Measurements from ENCODE around the gene ZKSCAN5.
A peak's percentile ranks its signal among the peaks of the same experiment; 100 is the strongest.
"Not testable (repeated sequence)": the region's sequence is repeated elsewhere in the genome, so short reads cannot be mapped to it uniquely, and the experiment has no call there.

Gene ZKSCAN5

DNA sequence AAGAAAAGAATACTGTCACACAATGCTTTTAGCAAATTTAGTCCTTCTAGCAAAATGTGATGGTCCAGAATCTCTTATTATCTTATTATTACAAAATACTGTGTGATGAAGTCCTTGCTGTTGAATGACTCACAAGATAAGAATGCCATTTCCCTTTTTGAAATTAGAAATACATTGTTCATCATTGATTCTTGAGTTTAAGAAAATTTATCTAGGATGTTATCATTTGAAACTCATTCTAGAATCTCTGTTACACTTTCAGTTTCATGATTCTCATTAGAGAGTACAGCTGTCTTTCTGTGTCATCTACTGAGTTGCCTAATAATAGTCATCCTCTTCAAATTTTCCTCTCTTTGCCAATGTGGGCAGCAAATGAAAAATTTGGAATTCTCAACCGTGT is 9.6 kb downstream of the ZKSCAN5 start:
- Mint-ChIP-seq H3K27me3 (no peaks in the 10 kb centered on the region), H3K27ac (no peak overlapping the region), H3K9me3 (no peaks in the 10 kb centered on the region), H3K36me3 (ENCODE audit: low read depth) (peaks cover 65% of the 10 kb centered on the region), H3K4me3 (no peak overlapping the region), H3K4me1 (ENCODE audit: low read depth) (peaks cover 11% of the 10 kb centered on the region)
- no peak for DNase-seq

DNA sequence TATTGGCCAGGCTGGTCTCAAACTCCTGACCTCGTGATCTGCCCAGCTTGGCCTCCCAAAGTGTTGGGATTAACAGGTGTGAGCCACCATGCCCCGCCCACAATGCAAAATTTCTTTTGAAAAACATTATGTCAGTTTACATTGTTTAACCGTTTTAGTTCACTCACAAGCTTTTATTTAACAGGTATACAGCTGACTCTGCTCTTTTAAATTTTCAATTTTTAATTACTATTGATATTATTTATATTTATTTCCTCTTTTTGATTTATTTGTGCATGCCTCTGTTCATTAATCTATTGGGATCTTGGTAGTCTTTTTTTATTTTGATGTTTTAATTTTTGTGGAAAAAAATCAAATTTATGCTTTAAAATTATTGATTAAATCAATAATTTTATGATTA is 16.9 kb downstream of the ZKSCAN5 start:
- Mint-ChIP-seq H3K27ac (no peak overlapping the region), H3K27me3 (no peaks in the 10 kb centered on the region), H3K4me1 (ENCODE audit: low read depth) (no peaks in the 10 kb centered on the region), H3K4me3 (no peak overlapping the region), H3K9me3 (no peaks in the 10 kb centered on the region), H3K36me3 (ENCODE audit: low read depth) (peaks cover 58% of the 10 kb centered on the region)
- no peak for DNase-seq

DNA sequence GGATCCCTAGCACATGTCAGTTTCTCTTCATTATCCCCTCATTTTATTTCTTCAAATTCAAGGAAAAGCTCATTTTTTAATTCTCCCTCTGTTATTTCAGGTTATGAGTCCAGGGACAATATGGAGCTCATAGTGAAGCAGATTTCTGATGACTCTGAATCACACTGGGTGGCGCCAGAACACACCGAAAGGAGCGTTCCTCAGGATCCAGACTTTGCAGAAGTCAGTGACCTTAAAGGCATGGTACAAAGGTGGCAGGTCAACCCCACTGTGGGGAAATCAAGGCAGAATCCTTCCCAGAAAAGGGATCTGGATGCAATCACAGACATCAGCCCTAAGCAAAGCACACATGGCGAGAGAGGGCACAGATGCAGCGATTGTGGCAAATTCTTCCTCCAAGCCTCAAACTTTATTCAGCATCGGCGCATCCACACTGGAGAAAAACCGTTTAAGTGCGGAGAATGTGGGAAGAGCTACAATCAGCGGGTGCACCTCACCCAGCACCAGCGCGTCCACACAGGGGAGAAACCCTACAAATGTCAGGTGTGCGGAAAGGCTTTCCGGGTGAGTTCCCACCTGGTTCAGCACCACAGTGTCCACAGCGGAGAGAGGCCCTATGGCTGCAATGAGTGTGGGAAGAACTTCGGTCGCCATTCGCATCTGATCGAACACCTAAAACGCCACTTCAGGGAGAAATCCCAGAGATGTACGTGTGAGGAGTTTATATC is 21.4 kb downstream of the ZKSCAN5 start:
- DNase-seq: peak; percentile 34
- Mint-ChIP-seq H3K4me1 (ENCODE audit: low read depth) (peaks cover 2% of the 10 kb centered on the region), H3K27me3 (no peaks in the 10 kb centered on the region), H3K36me3 (ENCODE audit: low read depth) (peaks cover 67% of the 10 kb centered on the region), H3K9me3 (peaks cover 11% of the 10 kb centered on the region), H3K27ac (no peak overlapping the region), H3K4me3 (no peak overlapping the region)

DNA sequence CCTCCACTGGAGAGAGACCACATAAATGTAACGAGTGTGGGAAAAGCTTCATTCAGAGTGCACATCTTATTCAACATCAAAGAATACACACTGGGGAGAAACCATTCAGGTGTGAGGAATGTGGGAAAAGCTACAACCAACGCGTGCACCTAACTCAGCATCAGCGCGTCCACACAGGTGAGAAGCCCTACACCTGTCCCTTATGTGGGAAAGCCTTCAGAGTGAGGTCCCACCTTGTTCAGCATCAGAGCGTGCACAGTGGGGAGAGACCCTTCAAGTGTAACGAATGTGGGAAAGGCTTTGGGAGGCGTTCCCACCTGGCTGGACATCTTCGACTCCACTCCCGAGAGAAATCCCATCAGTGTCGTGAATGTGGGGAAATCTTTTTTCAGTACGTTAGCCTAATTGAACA is 26.9 kb downstream of the ZKSCAN5 start:
- Mint-ChIP-seq H3K27me3 (no peaks in the 10 kb centered on the region), H3K9me3 (peaks cover 46% of the 10 kb centered on the region), H3K4me3 (no peak overlapping the region), H3K4me1 (ENCODE audit: low read depth) (peaks cover 2% of the 10 kb centered on the region), H3K36me3 (ENCODE audit: low read depth) (peaks cover 76% of the 10 kb centered on the region), H3K27ac (no peak overlapping the region)
- no peak for DNase-seq

- no peak overlapping the region for H3K4me3 Mint-ChIP-seq
- H3K36me3 Mint-ChIP-seq (ENCODE audit: low read depth): peaks cover 41% of the 10 kb centered on the region
- no peaks in the 10 kb centered on the region for H3K27me3 Mint-ChIP-seq
- no peak overlapping the region for H3K27ac Mint-ChIP-seq
- H3K4me1 Mint-ChIP-seq (ENCODE audit: low read depth): no peaks in the 10 kb centered on the region
- DNase-seq: no peak
- peaks cover 51% of the 10 kb centered on the region for H3K9me3 Mint-ChIP-seq
Measured at GRCh38 chr7:99535667-99536066, 31.2 kb downstream of the ZKSCAN5 start.

DNA sequence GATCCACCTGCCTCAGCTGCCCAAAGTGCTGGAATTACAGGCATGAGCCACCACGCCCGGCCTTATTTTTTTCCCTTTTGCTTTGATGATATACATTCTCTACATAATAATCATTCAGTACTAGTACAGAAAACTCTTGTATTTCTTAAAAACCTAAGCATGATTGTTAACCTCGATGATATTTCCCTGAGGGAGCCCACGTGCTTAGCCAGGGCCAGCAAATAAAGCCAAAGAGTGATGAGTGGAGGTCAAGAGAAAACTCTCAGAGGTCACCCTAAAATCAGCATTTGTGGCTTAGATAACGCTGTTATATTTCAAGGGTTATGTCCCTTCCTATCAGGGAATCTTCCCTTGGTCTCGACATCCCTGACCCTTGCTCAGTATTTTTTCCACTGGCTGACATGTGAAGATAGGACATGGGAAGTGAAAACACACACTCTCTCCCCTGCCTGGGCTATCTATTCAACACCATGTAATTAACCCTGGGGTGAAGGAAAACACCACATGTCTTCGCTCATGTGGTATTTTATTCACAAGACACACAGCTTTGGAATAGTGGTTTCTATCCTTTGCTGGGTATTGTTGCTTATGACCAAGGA is 34.9 kb downstream of the ZKSCAN5 start:
- Mint-ChIP-seq H3K4me3 (no peak overlapping the region), H3K27ac (no peak overlapping the region), H3K27me3 (no peaks in the 10 kb centered on the region), H3K36me3 (ENCODE audit: low read depth) (peaks cover 22% of the 10 kb centered on the region), H3K4me1 (ENCODE audit: low read depth) (no peaks in the 10 kb centered on the region), H3K9me3 (peaks cover 33% of the 10 kb centered on the region)
- DNase-seq: no peak

DNA sequence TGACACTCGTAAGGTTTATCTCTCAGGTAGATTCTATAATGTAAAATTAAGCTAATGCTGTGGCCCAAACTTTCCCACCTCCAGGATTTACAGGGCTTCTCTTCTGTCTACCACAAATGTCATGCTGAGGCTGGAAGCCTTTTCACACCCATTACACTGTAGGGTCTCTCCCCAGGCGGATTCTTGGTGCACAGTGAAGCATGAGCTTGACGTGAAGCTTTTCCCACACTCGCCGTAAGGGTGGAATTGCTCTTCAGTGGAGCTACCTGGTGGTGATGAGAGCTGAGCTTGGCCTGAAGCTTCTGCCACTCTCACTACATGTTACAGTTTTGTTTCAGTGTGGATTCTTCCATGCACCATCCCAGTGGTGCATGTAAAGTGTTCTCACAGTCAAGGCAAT is 36.1 kb downstream of the ZKSCAN5 start:
- Mint-ChIP-seq H3K36me3 (ENCODE audit: low read depth) (peaks cover 20% of the 10 kb centered on the region), H3K27me3 (no peaks in the 10 kb centered on the region), H3K27ac (no peak overlapping the region), H3K9me3 (peaks cover 29% of the 10 kb centered on the region), H3K4me3 (no peak overlapping the region), H3K4me1 (ENCODE audit: low read depth) (no peaks in the 10 kb centered on the region)
- no peak for DNase-seq

DNA sequence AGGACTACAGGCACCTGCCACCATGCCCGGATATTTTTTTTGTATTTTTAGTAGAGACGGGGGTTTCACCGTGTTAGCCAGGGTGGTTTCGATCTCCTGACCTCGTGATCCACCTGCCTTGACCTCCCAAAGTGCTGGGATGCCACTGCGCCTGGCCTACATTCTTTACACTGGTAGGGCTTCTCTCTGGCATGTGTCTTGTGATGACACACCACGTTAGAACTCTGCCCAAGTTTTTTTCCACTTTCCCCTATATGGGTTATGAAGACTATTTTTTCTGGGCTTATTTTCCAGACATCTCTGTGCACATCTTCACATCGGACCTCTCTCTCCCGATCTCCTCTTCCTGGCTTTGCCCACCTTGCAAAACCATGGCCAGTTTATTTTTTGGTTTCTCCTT is 36.8 kb downstream of the ZKSCAN5 start:
- DNase-seq: no peak
- Mint-ChIP-seq H3K9me3 (peaks cover 29% of the 10 kb centered on the region), H3K27ac (no peak overlapping the region), H3K36me3 (ENCODE audit: low read depth) (peaks cover 20% of the 10 kb centered on the region), H3K27me3 (no peaks in the 10 kb centered on the region), H3K4me1 (ENCODE audit: low read depth) (no peaks in the 10 kb centered on the region), H3K4me3 (no peak overlapping the region)

- H3K4me3 Mint-ChIP-seq: no peak overlapping the region
- peaks cover 39% of the 10 kb centered on the region for H3K36me3 Mint-ChIP-seq (ENCODE audit: low read depth)
- no peak overlapping the region for H3K27ac Mint-ChIP-seq
- no peaks in the 10 kb centered on the region for H3K27me3 Mint-ChIP-seq
- peaks cover 21% of the 10 kb centered on the region for H3K9me3 Mint-ChIP-seq
- H3K4me1 Mint-ChIP-seq (ENCODE audit: low read depth): no peaks in the 10 kb centered on the region
- no peak for DNase-seq
Measured at GRCh38 chr7:99543081-99543671, 38.7 kb downstream of the ZKSCAN5 start.

GRCh38 chr7:99543916-99544315 is 39.5 kb downstream of the ZKSCAN5 start:
- Mint-ChIP-seq H3K27me3 (no peaks in the 10 kb centered on the region), H3K9me3 (peaks cover 21% of the 10 kb centered on the region)

GRCh38 chr7:99545308-99545707 is 40.8 kb downstream of the ZKSCAN5 start:
- Mint-ChIP-seq H3K9me3 (peaks cover 20% of the 10 kb centered on the region), H3K36me3 (ENCODE audit: low read depth) (peaks cover 52% of the 10 kb centered on the region)
- H3K4me3 Mint-ChIP-seq; H3K27ac Mint-ChIP-seq; H3K27me3 Mint-ChIP-seq; DNase-seq; H3K4me1 Mint-ChIP-seq (ENCODE audit: low read depth): not testable (repeated sequence)

More at GRCh38 chr7:99543916-99544315, 39.5 kb downstream of the ZKSCAN5 start:
- Mint-ChIP-seq H3K27ac (no peak overlapping the region), H3K36me3 (ENCODE audit: low read depth) (peaks cover 44% of the 10 kb centered on the region), H3K4me3 (no peak overlapping the region), H3K4me1 (ENCODE audit: low read depth) (no peaks in the 10 kb centered on the region)
- DNase-seq: no peak

DNA sequence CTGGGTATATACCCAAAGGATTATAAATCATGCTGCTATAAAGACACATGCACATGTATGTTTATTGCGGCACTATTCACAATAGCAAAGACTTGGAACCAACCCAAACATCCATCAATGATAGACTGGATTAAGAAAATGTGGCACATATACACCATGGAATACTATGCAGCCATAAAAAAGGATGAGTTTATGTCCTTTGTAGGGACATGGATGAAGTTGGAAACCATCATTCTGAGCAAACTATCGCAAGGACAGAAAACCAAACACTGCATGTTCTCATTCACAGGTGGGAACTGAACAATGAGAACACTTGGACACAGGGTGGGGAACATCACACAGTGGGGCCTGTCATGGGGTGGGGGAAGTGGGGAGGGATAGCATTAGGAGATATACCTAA is 45.1 kb downstream of the ZKSCAN5 start:
- not testable (repeated sequence) for H3K4me3 Mint-ChIP-seq
- peaks cover 64% of the 10 kb centered on the region for H3K36me3 Mint-ChIP-seq (ENCODE audit: low read depth)

GRCh38 chr7:99551334-99551733 is 46.9 kb downstream of the ZKSCAN5 start:
- Mint-ChIP-seq H3K4me1 (ENCODE audit: low read depth) (peaks cover 35% of the 10 kb centered on the region), H3K36me3 (ENCODE audit: low read depth) (peaks cover 79% of the 10 kb centered on the region), H3K4me3 (peak overlapping the region; percentile 94), H3K9me3 (peaks cover 4% of the 10 kb centered on the region), H3K27ac (peak overlapping the region; percentile 79), H3K27me3 (no peaks in the 10 kb centered on the region)
- DNase-seq: no peak

More for the DNA sequence above, 45.1 kb downstream of the ZKSCAN5 start:
- peaks cover 27% of the 10 kb centered on the region for H3K4me1 Mint-ChIP-seq (ENCODE audit: low read depth)
- not testable (repeated sequence) for H3K27ac Mint-ChIP-seq, H3K27me3 Mint-ChIP-seq, H3K9me3 Mint-ChIP-seq, DNase-seq

GRCh38 chr7:99551767-99552463 is 47.5 kb downstream of the ZKSCAN5 start, which contains the start of gene FAM200A:
Gene FAM200A, minus strand, starts transcription at chr7:99552114. Its CDS starts 3,707 bp downstream, at chr7:99548407.
- peaks cover 79% of the 10 kb centered on the region for H3K36me3 Mint-ChIP-seq (ENCODE audit: low read depth)
- no peaks in the 10 kb centered on the region for H3K27me3 Mint-ChIP-seq
- H3K27ac Mint-ChIP-seq: peak within 1 kb of the TSS; percentile 79
- H3K4me3 Mint-ChIP-seq: peak within 1 kb of the TSS; percentile 94
- H3K4me1 Mint-ChIP-seq (ENCODE audit: low read depth): peaks cover 36% of the 10 kb centered on the region
- peaks cover 4% of the 10 kb centered on the region for H3K9me3 Mint-ChIP-seq
- peak; percentile 88 for DNase-seq

All from activated T-cell treated with anti-CD3 and anti-CD28 coated beads, Interleukin-2, amount 50 U/mL, for 24 hours (primary cell).